Stimulated activated CD8-positive, alpha-beta memory T cell treated with anti-CD3 and anti-CD28 coated beads, Interleukin-12 subunit alpha, Interleukin-12 subunit beta, amount 100 ng/mL, for 4 hours (primary cell): ENCODE measurements around the gene MAP2K3.

Source experiments
- DNase-seq: peaks from one replicate; pipeline ENCODE4 v3.0.0-alpha.2; 2020; ENCODE audit warnings: low read depth

MAP2K3 gene

GRCh38 chr17:21252796-21253645 is 31.5 kb upstream of the MAP2K3 start, which contains the start of gene NATD1:
NATD1 (minus strand) TSS chr17:21253410; CDS start chr17:21253264, 146 bp downstream.
- peak; percentile 70 for DNase-seq

- DNase-seq: no peak
These were observed 30.7 kb upstream of the MAP2K3 start for GRCh38 chr17:21253646-21254441.

- DNase-seq: no peak
These were observed 25.9 kb upstream of the MAP2K3 start for GRCh38 chr17:21258593-21258992.

GRCh38 chr17:21262259-21262993 is 22.1 kb upstream of the MAP2K3 start:
- DNase-seq: no peak

DNA sequence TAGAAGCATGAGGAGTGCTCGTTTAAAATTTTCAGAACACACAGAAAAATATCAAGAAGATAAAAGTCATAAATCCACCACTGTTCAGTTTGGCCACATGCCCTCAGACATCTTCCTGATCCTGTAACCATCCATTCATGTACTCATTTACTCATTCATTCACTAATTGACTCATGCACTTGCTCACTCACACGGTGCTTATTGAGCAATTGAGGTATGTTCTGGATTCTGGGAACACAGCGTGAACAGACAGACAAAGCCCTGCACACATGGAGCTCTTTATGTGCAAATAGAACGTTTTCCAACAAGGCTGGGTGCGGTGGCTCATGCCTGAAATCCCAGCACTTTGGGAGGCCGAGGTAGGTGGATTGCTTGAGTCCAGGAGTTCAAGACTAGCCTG is 21.1 kb upstream of the MAP2K3 start:
- DNase-seq: no peak

GRCh38 chr17:21268596-21269188 is 15.8 kb upstream of the MAP2K3 start:
- no peak for DNase-seq

DNA sequence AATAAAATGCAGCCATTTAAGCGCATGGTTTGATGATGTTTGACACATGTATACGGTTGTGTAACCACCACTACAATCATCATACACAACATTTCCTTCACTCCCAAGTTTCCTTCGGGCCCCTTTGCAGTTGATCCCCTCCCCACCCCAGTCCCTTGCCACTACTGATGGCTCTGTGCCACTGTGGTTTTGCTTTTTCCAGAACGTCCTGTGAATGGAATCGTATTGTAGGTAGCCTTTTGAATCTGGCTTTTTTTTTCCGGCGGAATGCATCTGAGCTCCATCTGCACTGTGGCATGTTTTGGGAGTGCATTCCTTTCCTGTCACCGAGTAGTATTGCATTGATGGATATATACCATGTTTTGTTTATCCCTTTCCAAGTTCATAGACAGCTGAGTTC is 15.1 kb upstream of the MAP2K3 start:
- no peak for DNase-seq

GRCh38 chr17:21271454-21272183 is 12.9 kb upstream of the MAP2K3 start:
- DNase-seq: no peak

DNA sequence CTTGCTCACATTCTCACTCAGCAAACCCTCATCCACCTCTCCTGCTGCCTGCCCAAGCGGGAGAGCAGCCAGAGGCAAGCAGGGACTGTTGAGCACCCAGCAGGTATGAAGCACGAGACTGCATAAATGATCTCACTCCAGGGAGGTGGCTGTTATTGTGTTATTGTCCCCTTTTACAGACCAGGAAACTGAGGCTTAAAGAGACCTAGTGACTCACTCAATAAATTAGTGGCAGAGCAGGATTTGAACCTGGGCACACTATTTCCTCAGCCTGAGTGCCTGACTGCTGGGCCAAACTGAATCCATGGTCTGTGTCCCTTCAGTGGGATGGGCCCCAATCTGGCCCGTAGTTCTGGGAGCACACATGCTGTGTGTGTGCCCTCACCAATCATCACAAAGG is 12.3 kb upstream of the MAP2K3 start:
- DNase-seq: no peak

GRCh38 chr17:21272881-21273792 is 11.4 kb upstream of the MAP2K3 start:
- no peak for DNase-seq

DNA sequence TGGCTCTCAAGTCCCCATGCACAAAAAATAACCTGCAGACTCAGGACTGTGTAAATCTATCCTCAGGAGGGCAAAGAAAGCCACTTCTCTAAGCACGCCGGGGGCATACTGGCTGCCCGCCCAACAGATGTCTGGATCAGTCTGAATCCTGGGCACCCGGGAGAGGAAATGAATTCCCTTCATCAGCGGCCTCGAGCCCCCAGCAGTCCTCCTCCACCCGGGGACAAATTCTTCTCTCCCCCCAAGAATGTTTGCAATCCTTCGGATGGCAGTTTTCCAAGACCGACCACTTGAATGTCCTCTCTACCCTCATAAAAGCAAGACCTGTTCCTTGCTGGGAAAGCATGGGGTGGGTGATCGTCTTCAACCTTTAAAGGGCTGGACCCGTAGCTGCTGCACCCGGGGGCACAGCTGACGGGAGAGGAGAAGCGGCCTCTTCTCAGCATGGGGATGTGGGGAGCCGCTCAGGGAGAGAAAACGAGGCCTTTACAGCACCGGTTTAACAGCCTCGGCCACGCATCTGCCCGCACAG is 9.4 kb upstream of the MAP2K3 start:
- no peak for DNase-seq

DNA sequence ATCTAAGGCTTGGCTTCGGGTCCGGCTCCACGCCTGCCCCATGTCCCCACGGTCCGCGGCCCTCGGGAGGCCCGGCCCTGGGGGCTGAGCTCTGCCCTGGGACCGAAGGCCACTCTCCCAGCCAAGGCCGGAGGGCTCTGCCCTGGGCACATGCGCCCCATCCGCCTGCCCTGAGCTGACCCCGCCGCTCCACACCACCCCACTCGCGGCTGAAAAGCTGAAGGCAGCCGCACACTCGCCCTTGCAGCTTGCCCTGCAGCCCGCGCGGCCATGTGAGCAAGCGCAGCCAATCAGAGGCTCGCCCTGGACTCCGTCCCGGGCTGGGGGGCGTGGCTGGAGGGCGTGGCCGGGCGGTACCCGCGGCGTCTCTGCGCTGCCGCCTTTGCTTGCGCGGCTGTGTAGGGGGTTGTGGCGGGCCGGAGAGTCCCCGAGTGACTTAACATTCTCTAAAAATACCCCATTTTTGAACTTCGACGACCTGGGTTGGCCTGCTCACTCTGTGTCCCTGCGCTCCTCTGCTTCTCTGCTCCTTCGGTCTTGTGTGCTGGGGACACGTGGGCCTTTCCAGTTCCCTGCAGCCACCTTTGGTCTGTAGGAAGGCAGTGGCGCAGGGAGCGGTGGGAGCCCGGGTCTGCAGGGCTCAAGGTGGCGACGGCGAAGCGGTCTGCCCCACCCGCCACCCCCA is 8.8 kb upstream of the MAP2K3 start:
- DNase-seq: peak; percentile 93

- DNase-seq: no peak
These were observed 8.3 kb upstream of the MAP2K3 start for GRCh38 chr17:21276264-21276588.

DNA sequence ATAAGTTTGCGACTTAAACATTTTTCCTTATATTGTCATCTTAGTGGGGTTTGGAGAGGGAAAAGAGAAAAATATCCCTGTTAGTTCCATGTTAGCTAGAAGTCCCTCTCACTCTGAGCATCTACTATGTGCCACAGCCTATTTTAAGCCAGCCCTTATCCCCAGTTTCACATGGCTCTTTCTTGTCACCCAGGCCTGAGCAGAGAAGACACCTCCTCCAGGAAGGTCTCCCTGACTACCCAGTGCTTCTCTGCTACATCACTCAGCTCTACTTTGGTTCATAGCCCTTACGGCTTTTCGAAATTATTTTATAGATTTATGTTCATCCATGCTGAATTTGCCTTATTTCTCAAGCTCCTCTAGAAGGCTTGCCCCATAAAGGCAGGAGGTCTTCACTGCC is 7.2 kb upstream of the MAP2K3 start:
- no peak for DNase-seq

GRCh38 chr17:21278450-21279197 is 5.9 kb upstream of the MAP2K3 start:
- DNase-seq: no peak

DNA sequence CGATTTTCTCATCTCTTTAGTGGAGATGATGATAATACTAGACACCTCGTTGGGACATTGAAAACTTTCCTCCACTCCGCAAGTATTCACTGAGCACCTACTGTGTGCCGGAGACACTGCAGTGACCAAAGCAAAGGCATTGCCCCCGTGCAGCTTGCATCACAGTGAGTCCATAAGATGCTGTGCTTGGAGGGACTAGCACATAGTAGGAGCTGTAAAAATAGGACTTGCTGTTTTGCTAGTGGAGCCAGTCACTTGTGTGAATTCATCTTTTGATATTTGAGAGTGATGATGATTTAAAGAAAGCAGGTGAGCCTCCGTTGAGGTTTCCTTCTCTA is 5.3 kb upstream of the MAP2K3 start:
- DNase-seq: no peak

GRCh38 chr17:21279582-21279981 is 4.9 kb upstream of the MAP2K3 start:
- DNase-seq: no peak

GRCh38 chr17:21280081-21280518 is 4.4 kb upstream of the MAP2K3 start:
- DNase-seq: peak; percentile 77

DNA sequence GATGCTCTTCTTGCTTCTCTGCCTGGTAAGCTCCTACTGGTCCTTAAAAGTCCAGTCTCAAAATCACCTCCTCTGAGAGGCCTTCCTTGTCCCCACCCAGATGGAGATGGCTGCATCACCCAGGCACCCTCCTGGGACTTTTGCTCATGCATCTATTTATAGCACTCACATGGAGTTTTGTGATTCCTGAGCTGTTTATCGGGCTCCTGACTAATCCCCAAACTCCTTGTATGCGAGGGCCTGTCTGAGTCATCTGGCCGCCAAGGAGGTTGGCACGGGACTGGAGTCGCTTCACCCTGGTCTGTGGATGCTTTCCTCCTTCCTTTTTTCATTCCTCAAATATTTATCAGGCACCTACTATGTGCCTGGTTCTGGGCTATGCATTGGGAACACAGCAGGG is 2.3 kb upstream of the MAP2K3 start:
- DNase-seq: no peak
